CD4-positive, CD25-positive, alpha-beta regulatory T cell (primary cell): ENCODE data around the gene PKN1. TPM values are rescaled to one million over a fixed set of nuclear protein-coding genes. Genes with fewer than 3 reads are reported as not detected.

Experiments
- ATAC-seq, 2 donors: fragments of 150-1000 bp; cut with Tn5 transposase; one replicate each; pipeline ENCODE4 v1.10.0; 2021; ENCODE audit warnings: low read depth in 2 of 2, moderate number of reproducible peaks in 2 of 2, moderate library complexity in 1 of 2
- DNase-seq, 3 donors: peaks; one replicate each; pipeline versions ENCODE4 v3.0.0 to v3.0.0-alpha.2; 2012 to 2022; ENCODE audit warnings: mixed read lengths in 1 of 3
- H3K27ac ChIP-seq: one replicate; pipeline ENCODE4 v1.7.0; 2013; ENCODE audit warnings: mild to moderate bottlenecking, low read length; ENCODE audit not compliant: insufficient read depth, poor library complexity, severe bottlenecking
- H3K27me3 ChIP-seq: one replicate; pipeline ENCODE4 v1.7.0; 2013; ENCODE audit warnings: low read length; ENCODE audit not compliant: control insufficient read depth, insufficient read depth
- H3K36me3 ChIP-seq: one replicate; pipeline ENCODE4 v1.7.0; 2013; ENCODE audit warnings: mild to moderate bottlenecking, low read length, moderate library complexity; ENCODE audit not compliant: control insufficient read depth, insufficient read depth
- H3K4me1 ChIP-seq: 2 replicates; pipeline ENCODE4 v1.7.0; 2013; ENCODE audit warnings: mild to moderate bottlenecking, low read length; ENCODE audit not compliant: insufficient read depth, control insufficient read depth, poor library complexity, severe bottlenecking
- H3K4me3 ChIP-seq: one replicate; pipeline ENCODE4 v1.7.0; 2013; ENCODE audit warnings: low read depth, mild to moderate bottlenecking, low read length, moderate library complexity
- H3K9me3 ChIP-seq, 2 experiments: 1 replicate in 1 of 2; 2 replicates in 1 of 2; pipeline ENCODE4 v1.7.0; 2013; ENCODE audit warnings: low read length in 2 of 2, mild to moderate bottlenecking in 1 of 2, moderate library complexity in 1 of 2; ENCODE audit not compliant: control insufficient read depth in 2 of 2
- H3K27ac Mint-ChIP-seq, 3 donors: one replicate each; pipeline ENCODE4 v1.8.0; 2020 to 2022; ENCODE audit warnings: mild to moderate bottlenecking in 3 of 3, mixed read lengths in 3 of 3, moderate library complexity in 2 of 3
- H3K27me3 Mint-ChIP-seq: one replicate; pipeline ENCODE4 v1.8.0; 2022; ENCODE audit warnings: mild to moderate bottlenecking, mixed read lengths
- H3K36me3 Mint-ChIP-seq: one replicate; pipeline ENCODE4 v1.8.0; 2020; ENCODE audit warnings: mixed read lengths
- H3K4me1 Mint-ChIP-seq, 4 donors: one replicate each; pipeline ENCODE4 v1.8.0; 2020 to 2022; ENCODE audit warnings: mixed read lengths in 4 of 4, mild to moderate bottlenecking in 1 of 4
- H3K4me3 Mint-ChIP-seq, 4 donors: one replicate each; pipeline ENCODE4 v1.8.0; 2020 to 2022; ENCODE audit warnings: mild to moderate bottlenecking in 4 of 4, mixed read lengths in 4 of 4, moderate library complexity in 3 of 4
- H3K9me3 Mint-ChIP-seq, 7 donors: one replicate each; pipeline ENCODE4 v1.8.0; 2020 to 2022; ENCODE audit warnings: mixed read lengths in 7 of 7, mild to moderate bottlenecking in 3 of 7, moderate library complexity in 2 of 7
- polyA plus RNA-seq, 4 donors: library from polyadenylated mRNA; unstranded; fragments of 300-500 nt; fragmentation: Illumina TruSeq; gene quantifications; one replicate each; pipeline ENCODE4 v1.2.3, GENCODE V29; 2021
- total RNA-seq: library from RNA; stranded (reverse); gene quantifications from one replicate; pipeline ENCODE4 v1.2.3, GENCODE V29; 2022

Gene PKN1
- total and polyA plus RNA-seq, 5 donors from 2014 or later = 43.2 to 151 (median 57.7) TPM

- Histone ChIP-seq H3K4me3 (no peak overlapping the region), H3K27ac (no peak overlapping the region), H3K36me3 (peaks cover 21% of the 10 kb centered on the region), H3K4me1 (peaks cover 37% of the 10 kb centered on the region), H3K9me3 (no peaks in the 10 kb centered on the region), H3K27me3 (peaks cover 2% of the 10 kb centered on the region)
- Mint-ChIP-seq H3K4me3 (peak overlapping the region in 3 of 4 donors; percentile 48 to 79 (median 59)), H3K4me1 (peaks cover 0 to 30% (median 9%) of the 10 kb centered on the region in 4 donors), H3K36me3 (peaks cover 4% of the 10 kb centered on the region), H3K9me3 (no peaks in the 10 kb centered on the region), H3K27ac (peak overlapping the region in 1 of 3 donors; percentile 43), H3K27me3 (peaks cover 28% of the 10 kb centered on the region)
- no peak for DNase-seq
- no peak for ATAC-seq
Measured at GRCh38 chr19:14473978-14474578, 41.0 kb downstream of the PKN1 start.

- Mint-ChIP-seq H3K27ac (peak overlapping the region in 1 of 3 donors; percentile 83), H3K4me1 (peaks cover 0 to 30% (median 9%) of the 10 kb centered on the region in 4 donors), H3K4me3 (peak overlapping the region in 3 of 4 donors; percentile 48 to 79 (median 59)), H3K9me3 (no peaks in the 10 kb centered on the region), H3K27me3 (peaks cover 28% of the 10 kb centered on the region), H3K36me3 (peaks cover 4% of the 10 kb centered on the region)
- Histone ChIP-seq H3K36me3 (peaks cover 15% of the 10 kb centered on the region), H3K9me3 (no peaks in the 10 kb centered on the region), H3K4me3 (no peak overlapping the region), H3K27me3 (peaks cover 2% of the 10 kb centered on the region), H3K27ac (no peak overlapping the region), H3K4me1 (peaks cover 37% of the 10 kb centered on the region)
- ATAC-seq = no peak
- DNase-seq = no peak
Measured at GRCh38 chr19:14474827-14475226, 41.7 kb downstream of the PKN1 start.

GRCh38 chr19:14475251-14476073 lies 42.4 kb downstream of the PKN1 start, which contains the start of gene PTGER1:
TSS of gene PTGER1 (minus strand) at chr19:14475354. CDS start at chr19:14474320, 1,034 bp downstream.
- Histone ChIP-seq H3K9me3 (no peaks in the 10 kb centered on the region), H3K27me3 (peaks cover 2% of the 10 kb centered on the region), H3K27ac (no peak within 1 kb of the TSS), H3K4me1 (peaks cover 44% of the 10 kb centered on the region), H3K36me3 (peaks cover 10% of the 10 kb centered on the region), H3K4me3 (no peak within 1 kb of the TSS)
- no peaks in the 10 kb centered on the region for H3K9me3 Mint-ChIP-seq
- H3K4me1 Mint-ChIP-seq = peaks cover 0 to 30% (median 9%) of the 10 kb centered on the region in 4 donors
- peak in 1 of 3 donors; percentile 47 for DNase-seq
- ATAC-seq = peak in 1 of 2 donors; percentile 21
- H3K4me3 Mint-ChIP-seq = peak within 1 kb of the TSS in 3 of 4 donors; percentile 48 to 79 (median 77)
- H3K36me3 Mint-ChIP-seq = peaks cover 4% of the 10 kb centered on the region
- peak within 1 kb of the TSS in 1 of 3 donors; percentile 83 for H3K27ac Mint-ChIP-seq
- peaks cover 28% of the 10 kb centered on the region for H3K27me3 Mint-ChIP-seq

DNA sequence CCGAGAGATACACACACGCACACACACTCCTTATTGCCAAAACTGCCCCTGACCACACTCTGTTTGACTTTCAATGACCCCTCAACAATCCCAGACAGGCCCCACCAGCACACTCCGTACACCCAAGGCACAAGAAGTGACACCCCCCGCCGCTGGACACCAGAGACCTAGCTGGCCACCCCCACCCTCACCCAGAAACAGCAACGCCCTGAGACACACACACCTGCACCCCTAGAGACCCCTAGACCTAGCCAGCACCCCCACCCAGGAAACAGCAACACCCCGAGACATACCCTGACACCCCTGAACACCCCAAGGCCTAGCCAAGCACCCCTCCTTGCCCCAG lies 43.2 kb downstream of the PKN1 start:
- Histone ChIP-seq H3K4me1 (peaks cover 44% of the 10 kb centered on the region), H3K9me3 (no peaks in the 10 kb centered on the region), H3K36me3 (peaks cover 10% of the 10 kb centered on the region), H3K4me3 (no peak overlapping the region), H3K27me3 (peaks cover 2% of the 10 kb centered on the region), H3K27ac (no peak overlapping the region)
- no peak for ATAC-seq
- no peak overlapping the region for H3K27ac Mint-ChIP-seq
- peaks cover 4% of the 10 kb centered on the region for H3K36me3 Mint-ChIP-seq
- H3K4me3 Mint-ChIP-seq = peak overlapping the region in 1 of 4 donors; percentile 77
- peaks cover 28% of the 10 kb centered on the region for H3K27me3 Mint-ChIP-seq
- peaks cover 0 to 30% (median 9%) of the 10 kb centered on the region in 4 donors for H3K4me1 Mint-ChIP-seq
- no peak for DNase-seq
- no peaks in the 10 kb centered on the region for H3K9me3 Mint-ChIP-seq

GRCh38 chr19:14476673-14477401 lies 43.7 kb downstream of the PKN1 start:
- DNase-seq (no peak), ATAC-seq (no peak)
- Mint-ChIP-seq H3K9me3 (no peaks in the 10 kb centered on the region), H3K27ac (peak overlapping the region in 1 of 3 donors; percentile 48), H3K4me3 (peak overlapping the region in 2 of 4 donors; percentile 70 to 77), H3K4me1 (peaks cover 0 to 31% (median 9%) of the 10 kb centered on the region in 4 donors), H3K27me3 (peaks cover 28% of the 10 kb centered on the region), H3K36me3 (peaks cover 6% of the 10 kb centered on the region)
- Histone ChIP-seq H3K36me3 (peaks cover 10% of the 10 kb centered on the region), H3K27ac (no peak overlapping the region), H3K4me3 (no peak overlapping the region), H3K27me3 (peaks cover 2% of the 10 kb centered on the region), H3K4me1 (peaks cover 41% of the 10 kb centered on the region), H3K9me3 (no peaks in the 10 kb centered on the region)

- peaks cover 0 to 31% (median 10%) of the 10 kb centered on the region in 4 donors for H3K4me1 Mint-ChIP-seq
- H3K36me3 Mint-ChIP-seq = peaks cover 10% of the 10 kb centered on the region
- H3K9me3 Mint-ChIP-seq = no peaks in the 10 kb centered on the region
- no peak overlapping the region for H3K4me3 Mint-ChIP-seq
- peaks cover 34% of the 10 kb centered on the region for H3K4me1 ChIP-seq
- H3K4me3 ChIP-seq = no peak overlapping the region
- DNase-seq = no peak
- H3K27ac ChIP-seq = no peak overlapping the region
- no peaks in the 10 kb centered on the region for H3K9me3 ChIP-seq
- peaks cover 2% of the 10 kb centered on the region for H3K27me3 ChIP-seq
- H3K36me3 ChIP-seq = peaks cover 12% of the 10 kb centered on the region
- H3K27me3 Mint-ChIP-seq = peaks cover 24% of the 10 kb centered on the region
- H3K27ac Mint-ChIP-seq = no peak overlapping the region
- no peak for ATAC-seq
Measured at GRCh38 chr19:14477418-14478112, 44.5 kb downstream of the PKN1 start.

DNA sequence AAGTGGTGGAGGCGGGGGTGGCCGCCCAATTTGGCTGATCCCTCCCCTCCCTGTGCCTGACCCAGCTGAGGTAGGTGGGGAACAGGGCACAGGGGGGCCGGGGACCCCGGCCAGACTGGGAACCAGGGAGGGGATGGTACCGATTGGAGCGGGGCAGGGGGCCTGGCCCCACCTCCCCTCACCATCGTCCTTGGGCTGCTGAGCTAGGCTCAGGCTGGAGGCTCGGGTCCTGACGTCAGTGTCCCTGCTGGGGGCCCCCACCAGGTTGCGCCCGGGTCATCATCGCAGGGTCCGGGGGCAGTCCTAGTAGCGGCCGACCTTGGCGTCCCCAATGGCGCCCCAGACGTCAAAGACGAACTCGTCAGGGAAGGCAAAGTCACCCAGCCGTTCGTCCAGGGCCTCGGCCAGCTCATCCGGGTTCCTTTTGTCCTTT lies 45.0 kb downstream of the PKN1 start:
- Mint-ChIP-seq H3K4me3 (no peak overlapping the region), H3K9me3 (no peaks in the 10 kb centered on the region), H3K27ac (no peak overlapping the region), H3K36me3 (peaks cover 10% of the 10 kb centered on the region), H3K27me3 (peaks cover 18% of the 10 kb centered on the region), H3K4me1 (peaks cover 0 to 25% (median 7%) of the 10 kb centered on the region in 4 donors)
- ATAC-seq (no peak), DNase-seq (no peak)
- no peak overlapping the region for H3K4me3 ChIP-seq
- no peak overlapping the region for H3K27ac ChIP-seq
- H3K27me3 ChIP-seq = peaks cover 2% of the 10 kb centered on the region
- H3K36me3 ChIP-seq = peaks cover 12% of the 10 kb centered on the region
- H3K9me3 ChIP-seq = no peaks in the 10 kb centered on the region
- H3K4me1 ChIP-seq = peaks cover 28% of the 10 kb centered on the region
